Measurements from ENCODE around the gene ZSWIM4.

The ZSWIM4 gene

DNA sequence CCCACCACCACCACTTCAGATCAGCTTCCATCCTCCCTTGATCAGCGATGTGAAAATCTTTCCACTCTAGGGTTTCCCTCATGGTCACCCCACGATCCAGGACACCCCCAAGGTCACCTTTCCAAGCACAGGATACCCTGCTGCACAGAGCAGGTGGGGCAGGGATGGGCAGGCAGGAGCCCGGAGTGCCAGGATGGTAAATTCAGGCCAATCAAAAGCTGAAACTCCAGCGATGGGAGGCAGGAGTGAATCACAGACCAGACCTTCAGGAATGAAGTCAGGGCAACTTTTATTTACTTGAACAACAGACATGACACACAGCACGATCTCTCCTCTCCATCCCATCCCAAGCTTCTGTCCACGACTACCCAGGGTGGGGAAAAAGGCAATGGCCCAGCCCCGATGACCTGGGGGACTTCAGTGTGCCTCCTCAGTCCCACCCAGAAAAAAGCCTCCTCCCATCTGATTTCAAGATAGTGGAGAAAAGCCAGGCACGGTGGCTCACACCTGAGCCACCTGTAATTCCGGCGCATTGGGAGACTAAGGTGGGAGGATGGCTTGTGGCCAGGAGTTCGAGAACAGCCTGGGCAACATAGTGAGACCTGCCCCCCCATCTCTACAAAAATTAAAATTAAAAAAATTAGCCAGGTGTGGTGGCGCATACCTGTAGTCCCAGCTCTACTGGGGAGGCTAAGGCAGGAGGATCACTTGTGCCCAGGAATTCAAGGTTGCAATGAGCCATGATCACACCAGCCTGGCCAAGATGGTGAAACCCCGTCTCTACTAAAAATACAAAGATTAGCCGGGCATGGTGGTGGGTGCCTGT lies 39.2 kb downstream of the ZSWIM4 start:
- no peak for DNase-seq (ENCODE audit: low read depth in 2 of 2)

DNA sequence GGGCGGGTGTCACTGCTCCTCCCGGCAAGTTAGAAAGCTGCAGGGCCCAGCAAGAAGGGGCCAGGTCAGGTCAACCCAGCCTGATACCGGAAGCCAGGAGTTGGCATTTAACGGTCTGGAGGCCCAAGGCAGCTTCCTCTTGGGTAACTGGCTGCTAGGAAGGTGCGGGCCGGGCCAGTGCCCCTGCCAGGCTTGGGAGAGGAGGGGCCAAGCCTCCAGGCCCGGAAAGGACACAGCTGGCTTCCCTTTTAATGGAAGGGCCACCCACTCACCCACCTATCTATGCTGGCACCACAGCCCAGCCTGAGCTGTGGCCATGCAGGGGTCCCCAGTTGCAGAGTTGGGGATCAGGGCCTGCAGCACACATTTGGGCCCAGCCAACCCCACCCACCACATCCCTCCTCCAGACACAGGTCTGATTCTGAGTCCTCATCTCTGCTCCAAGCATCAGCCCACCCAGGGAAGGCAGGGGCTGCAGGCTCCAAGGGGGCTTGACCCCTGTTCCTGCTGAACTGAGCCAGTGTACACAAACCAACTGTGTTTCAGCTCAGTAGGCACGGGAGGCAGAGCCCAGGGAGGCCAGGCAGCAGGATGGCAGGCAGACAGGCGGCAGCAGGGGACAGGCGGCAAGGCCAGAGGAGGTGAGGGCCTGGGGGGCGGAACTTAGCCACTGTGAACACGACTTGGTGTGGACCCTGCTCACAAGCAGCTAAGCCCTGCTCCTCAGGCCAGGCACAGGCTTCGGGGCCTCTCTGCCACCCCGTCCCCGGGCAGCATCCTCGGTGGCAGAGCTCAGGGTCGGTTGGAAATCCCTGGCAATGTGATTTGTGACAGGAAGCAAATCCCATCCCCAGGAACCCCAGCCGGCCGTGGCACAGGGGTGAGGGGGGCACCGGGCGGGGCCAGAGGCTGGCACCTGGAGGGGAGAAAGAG lies 40.8 kb downstream of the ZSWIM4 start:
- DNase-seq (ENCODE audit: low read depth in 2 of 2): no peak

DNA sequence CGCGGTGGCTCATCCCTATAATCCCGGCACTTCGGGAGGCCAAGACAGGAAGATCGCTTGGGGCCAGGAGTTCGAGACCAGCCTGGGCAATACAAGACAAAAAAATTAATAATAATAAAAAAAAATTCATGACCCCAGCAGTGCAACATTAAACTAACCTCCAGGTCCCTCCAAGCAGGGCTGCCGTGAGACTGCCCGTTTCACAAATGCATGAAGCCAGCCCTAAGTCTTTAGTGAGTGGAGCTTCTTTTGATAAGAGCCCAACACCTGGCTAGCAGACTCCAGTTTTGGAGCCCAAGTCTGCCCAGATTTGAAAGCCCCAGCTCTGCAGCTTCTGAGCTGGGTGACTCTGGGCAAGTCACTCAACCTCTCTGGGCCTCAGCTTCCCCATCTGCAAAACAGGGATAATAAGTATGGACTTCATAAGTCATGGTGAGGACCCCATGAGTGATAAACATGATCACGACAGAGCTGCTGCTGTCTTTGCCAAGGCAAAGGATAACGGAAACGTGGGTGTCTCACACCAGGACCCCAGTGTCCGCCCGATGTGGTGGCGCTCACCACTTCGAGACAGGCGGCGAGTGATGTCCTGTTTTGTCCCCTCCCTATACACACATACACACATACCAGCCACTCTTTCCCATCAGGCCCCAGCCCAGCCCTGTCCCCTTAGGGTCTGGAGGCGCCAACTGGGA lies 43.3 kb downstream of the ZSWIM4 start:
- no peak for DNase-seq (ENCODE audit: low read depth in 2 of 2)

DNA sequence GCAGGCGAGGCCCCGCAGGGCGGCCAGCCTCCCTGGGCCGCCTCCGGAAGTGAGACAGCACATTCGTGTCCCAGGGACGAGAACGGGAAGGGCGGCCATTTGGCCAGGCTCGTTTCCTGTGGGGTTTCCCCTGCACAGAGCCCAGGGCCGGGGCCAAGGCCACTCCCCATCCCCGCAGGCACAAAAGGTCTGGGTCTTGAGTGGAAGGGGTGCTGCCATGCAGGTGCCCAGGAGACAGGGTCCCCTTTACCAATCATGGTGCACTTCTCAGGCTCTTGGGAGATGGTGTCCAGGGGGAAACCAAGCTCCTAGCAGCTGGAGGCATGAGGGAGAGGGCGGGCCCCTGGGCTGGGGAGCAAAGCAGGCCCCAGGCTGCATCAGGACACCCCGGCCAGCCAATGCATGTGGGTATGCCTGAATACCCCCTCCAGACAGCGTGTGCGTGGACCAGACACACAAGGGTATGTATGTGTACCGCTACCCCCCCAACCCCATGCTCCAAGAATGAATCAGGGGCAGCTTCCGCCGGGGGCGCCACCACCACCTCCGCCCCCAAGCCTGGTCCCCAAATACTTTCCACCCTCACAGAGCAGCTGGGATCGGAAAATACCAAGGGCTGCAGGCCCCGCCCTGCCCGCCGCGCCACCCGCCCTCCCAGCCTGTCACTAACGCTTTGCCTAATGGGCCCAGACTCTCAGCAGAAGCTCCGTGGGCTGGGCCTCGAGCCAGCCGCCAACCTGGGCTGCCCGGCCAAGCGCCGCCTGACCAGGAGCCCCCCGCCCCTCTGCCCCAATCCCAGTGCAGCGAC lies 44.1 kb downstream of the ZSWIM4 start:
- peak; percentile 83 to 84 for DNase-seq (ENCODE audit: low read depth in 2 of 2)

DNA sequence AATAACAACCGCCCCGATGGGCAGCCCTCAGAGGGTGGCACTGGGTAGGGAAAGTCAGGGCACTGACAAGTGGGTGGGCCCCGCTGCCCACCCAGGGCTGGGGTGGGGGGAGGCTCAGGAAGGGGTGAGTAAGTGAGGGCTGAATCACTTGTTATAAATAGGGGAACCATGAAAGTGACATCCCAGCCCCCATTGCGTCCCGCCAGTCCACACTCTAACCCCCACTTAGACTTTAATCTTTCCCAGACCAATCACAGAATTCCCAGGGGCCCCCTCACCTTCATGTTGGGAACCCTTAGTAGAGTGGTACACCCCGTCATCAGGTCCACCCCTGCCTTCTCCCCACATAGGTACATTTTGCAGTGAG lies 44.7 kb downstream of the ZSWIM4 start:
- DNase-seq (ENCODE audit: low read depth in 2 of 2): no peak

DNA sequence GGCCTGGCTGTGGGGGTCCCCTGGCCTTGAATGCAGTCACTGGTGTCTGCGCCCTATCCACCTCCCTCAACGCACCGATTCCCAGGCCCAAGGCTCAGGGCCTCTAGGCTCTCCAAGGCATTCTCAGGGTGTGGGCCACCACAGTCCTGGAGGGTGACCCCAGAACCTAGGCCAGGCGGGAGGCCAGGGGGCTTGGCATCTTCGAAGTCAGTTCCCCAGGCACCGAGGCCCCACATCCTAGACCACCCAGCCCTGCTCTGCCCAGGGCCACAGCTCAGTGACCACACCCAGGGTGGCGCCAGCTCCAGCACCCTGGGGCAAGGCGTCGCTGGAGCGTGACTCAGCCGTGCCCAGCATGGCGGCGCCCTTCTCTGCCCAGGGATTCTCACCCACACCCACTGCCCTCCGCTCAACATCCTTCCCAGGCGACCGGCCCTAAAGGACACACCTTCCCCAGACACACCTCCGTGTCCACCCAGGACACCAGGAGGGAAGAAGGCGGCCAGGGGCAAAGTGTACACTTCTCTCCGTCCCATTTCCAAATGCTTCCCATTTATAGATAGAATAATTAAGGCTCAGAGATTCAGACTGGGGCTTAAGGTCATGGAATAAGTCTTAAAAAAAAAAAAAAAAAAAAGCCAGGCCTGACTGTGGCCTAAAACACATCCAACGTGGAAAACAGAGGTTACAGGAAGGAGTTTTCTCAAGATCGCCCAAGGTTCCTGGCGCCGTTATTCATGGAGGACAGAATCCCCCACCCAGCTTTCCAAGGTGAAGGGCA lies 45.3 kb downstream of the ZSWIM4 start:
- DNase-seq (ENCODE audit: low read depth in 2 of 2): no peak

DNA sequence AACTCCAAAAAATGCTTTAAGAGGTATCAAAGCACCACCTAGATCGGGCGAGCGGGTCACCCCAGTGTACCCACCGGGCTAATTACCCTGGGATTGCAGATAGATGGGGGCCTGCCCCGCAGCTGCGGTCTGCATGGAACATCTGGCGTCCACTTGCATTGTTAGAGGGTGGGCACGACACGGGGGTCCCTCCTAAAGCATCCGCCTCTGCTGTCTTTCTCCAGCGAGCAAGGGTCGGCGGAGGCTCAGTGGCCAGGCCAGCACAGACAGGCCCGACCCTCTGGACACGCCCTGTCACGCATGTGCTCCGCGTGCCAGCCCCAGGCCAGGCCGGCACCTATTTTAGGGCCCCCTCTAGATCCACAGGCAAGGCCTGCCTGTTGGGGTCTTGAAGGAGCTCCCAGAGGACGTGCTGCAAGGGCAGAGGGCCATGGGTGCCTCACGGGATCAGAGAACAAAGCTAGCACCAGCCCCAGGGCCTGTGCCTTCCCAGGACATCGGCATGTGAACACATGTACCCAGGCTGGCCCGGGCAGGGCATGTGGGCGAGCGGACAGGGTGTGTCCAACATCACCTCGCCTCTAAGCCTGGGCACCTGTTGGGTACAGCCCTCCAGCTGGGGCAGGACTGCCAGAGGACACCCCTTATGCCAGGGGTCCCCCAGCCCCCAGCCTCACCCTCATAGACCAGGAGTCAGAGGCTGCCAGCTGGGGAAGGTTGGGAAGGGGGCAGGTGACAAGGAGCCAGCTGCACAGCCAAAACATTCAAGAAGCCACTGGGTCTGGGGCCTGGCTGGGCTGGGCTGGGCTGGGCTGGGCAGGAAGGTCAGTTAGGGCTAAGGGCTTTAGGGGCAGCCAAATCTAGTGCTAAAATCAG lies 46.1 kb downstream of the ZSWIM4 start:
- no peak for DNase-seq (ENCODE audit: low read depth in 2 of 2)

DNA sequence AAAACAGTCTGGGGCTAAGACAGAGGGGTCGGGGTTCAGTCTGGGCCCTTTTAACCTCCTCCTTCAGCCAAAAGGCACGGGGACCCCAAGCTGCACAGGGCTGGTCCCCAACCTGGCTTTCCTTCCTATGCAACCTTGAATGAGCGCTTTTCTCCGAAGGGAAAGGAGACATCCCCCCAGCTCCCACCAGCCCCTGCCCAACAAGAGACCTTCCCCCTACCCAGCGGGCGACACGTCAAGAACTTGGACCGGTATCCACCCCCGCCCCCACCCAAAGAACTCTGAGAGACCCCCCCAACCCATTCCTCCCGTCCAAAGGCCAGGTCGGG lies 46.7 kb downstream of the ZSWIM4 start:
- no peak for DNase-seq (ENCODE audit: low read depth in 2 of 2)

DNA sequence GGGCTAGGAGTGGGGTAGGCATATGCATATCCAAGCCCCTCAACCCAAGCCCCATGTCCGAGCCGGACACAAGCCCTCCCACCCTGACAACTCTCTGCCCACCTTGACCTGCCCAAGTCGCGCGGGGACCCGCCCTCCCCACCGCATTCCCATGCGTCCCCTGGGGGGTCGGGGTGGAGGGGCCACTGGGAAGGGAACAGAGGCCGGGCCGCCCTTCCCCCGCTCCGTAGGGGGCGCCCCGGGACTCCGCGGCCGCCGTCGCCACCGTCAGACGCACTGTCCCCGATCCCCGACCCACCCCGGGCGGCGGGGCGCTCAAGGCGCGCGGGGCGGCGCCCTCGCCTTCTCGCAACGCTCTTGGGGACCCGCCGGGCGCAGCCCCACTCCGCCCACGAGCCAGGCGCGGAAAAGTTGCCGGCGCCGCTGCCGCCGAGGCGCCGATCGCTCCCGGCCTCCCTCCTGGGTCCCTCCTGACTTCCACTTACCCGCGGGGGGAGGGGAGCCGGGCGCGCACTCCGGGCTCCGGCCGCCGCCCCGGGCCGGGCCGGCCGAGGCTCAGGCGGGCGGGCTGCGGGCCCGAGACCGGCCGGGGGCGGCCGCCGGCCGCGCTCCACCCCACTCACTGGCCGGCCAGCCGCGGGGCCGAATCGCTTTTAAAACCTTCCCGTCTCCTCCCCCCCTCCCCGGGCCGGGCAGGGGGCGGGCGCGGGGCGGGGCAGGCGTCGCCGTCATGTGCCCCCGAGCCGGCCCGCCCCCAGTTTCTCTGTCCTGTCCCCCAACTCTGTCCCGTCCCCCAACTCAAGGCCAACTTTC lies 47.3 kb downstream of the ZSWIM4 start:
- peak in 1 of 2 donors; percentile 60 for DNase-seq (ENCODE audit: low read depth in 2 of 2)

DNA sequence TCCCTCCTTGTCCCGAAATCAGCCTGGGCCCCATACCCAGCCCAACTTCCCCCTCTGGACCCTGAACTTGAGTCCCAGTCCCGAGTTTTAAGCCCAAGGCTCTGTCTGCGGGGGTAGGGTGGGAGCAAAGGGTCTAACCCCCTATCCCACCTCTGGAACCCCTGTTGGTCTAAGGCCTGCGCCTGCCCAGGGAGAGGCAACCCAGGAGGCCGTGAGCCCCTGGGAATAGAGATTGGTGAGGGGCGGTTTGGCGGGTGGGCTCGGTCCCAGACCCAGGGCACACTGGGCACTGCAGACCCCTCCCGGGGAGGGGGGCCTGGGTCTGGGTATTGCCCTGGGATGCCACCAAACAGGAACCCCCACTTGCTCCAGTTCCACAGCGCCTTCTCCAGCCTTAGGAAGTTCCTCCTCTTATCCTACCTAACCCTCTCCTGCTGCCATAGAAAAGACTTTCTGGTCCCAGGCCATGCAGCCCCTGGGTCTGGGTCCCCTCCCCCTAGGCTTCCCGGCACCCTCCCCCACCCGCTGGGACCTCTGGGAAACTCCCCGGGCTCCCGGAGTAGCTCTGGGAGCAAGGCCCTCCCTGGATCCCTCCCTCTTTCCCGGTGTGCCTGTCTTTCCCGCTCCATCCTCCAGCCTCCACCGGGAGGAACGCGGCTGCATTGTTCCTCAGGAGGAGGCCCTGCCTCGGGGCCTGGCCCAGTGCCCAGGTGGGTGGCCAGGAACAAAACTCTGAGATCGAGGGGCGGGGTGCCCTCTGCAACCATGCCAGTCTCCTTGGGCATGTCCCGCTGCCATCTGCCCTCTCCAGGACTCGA lies 48.1 kb downstream of the ZSWIM4 start:
- no peak for DNase-seq (ENCODE audit: low read depth in 2 of 2)

DNA sequence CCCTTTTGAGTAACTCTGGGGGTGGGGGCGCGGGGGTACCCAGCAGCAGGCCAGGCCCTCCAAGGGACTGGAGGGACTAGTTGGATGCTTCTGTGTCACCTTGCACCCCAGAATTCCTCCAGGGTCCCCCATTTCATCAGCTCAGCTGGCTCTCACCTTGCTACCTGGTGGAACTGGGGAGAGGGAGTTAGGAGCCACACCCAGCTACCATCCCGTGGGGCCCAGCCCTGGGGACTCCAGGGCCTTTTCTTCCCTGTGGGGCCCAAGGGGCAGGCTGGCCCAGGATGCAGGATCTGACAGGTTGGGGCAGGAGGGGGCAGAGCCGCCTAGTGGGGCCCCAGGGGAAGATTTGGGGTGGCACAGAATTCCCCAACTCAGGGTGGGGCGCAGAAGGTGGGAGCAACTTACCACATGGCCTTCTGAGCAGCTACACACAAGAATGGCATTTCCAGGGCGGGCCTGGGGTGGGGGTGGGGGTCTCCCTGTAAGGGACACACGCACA lies 48.9 kb downstream of the ZSWIM4 start:
- no peak for DNase-seq (ENCODE audit: low read depth in 2 of 2)

DNA sequence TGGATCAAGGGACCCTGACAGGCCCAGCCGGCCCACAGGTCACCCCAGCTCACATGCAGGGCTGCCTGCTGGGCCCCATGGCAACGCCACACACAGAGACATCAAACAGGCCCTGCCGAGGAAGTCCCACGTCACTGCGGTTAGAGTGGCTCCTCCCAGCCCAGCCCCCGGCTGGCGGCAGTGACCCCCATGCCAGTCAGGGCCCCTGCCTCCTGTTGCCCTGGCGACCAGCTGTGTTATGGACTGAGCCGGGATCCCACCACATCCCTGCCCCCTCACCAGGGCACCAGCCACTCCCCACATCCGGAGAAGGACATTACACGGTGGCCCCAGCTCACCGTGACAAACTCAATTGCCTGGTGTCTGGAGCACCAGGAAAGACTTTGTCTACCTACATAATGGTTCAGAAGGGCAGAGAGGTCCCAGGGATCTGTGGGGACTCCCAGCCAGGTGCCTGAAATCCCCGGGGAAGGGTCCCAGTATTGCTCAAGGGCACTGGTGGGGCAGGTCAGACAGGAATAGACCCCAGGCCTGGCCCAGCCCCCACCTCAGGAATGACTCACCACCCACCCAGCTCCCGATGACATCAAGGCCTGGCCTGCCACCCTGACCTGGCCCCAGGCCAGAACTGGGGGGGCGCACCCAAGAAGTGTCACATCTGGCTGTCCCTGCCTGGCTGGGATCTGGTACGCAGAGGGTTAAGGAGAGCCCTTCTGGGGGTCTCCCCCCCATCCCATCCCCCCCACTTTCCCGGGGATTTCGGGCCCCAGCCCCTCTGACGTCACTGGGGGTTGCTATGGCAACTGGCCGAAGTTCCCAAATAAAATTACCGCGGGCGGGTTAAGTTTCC lies 51.5 kb downstream of the ZSWIM4 start:
- peak; percentile 77 to 87 for DNase-seq (ENCODE audit: low read depth in 2 of 2)

DNA sequence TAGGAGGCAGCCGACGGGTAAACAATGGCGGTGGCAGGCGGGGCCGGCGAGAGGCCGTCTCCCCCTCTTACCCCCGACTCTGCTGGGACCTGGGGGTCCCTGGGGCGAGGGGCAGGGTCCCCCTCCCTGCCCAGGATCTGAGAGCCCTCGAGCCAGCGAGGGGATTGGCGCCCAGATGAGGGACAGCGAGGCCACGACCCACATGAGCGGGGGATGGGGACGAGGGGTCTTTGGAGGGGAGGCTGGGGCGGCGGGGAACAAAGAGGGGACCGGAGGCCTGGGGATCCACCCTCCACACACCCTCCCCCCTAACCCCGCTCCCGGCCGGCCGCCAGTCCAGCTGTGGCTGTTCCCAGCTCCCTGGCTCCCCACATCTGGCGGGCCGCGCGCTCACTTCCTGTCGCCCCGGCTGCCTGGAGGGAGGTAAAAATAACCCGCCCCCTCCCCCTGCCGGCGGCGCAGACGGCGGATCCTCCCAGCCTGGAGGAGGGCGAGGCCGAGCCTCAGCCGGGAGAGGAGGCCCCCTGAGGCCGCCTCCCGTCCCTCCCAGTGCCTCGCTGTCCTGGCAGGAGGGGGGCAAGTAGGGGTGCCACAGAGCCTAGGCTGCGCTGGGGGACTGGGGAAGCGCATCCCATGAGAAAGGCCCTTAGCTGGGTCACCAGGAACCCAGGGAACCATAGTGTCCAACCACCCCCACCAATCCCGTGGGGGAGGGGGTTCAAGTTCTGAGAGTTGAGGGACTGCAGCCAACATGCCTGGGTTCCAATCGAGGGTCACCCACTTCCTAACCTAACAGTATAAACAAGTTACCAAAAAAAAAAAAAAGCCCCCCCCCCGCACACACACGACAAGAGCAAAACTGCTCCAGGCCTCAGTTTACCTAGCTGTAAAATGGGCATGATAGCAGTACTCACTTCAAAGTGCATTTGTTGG lies 52.4 kb downstream of the ZSWIM4 start:
- DNase-seq (ENCODE audit: low read depth in 2 of 2): peak in 1 of 2 donors; percentile 65

DNA sequence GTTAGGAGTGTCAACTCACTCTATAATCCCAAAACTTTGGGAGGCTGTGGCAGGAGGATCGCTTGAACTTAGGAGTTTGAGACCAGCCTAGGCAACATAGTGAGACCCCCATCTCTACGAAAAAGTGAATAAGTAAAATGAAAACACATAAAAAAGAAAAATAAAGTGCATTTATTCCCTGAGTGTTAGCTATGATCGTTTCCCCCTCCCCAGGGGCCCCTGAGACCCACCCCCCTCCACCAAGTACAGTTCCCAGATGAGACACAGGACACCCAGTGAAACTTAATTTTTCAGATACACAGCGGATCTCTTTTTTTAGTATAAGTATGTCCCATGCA lies 53.1 kb downstream of the ZSWIM4 start:
- DNase-seq (ENCODE audit: low read depth in 2 of 2): no peak

DNA sequence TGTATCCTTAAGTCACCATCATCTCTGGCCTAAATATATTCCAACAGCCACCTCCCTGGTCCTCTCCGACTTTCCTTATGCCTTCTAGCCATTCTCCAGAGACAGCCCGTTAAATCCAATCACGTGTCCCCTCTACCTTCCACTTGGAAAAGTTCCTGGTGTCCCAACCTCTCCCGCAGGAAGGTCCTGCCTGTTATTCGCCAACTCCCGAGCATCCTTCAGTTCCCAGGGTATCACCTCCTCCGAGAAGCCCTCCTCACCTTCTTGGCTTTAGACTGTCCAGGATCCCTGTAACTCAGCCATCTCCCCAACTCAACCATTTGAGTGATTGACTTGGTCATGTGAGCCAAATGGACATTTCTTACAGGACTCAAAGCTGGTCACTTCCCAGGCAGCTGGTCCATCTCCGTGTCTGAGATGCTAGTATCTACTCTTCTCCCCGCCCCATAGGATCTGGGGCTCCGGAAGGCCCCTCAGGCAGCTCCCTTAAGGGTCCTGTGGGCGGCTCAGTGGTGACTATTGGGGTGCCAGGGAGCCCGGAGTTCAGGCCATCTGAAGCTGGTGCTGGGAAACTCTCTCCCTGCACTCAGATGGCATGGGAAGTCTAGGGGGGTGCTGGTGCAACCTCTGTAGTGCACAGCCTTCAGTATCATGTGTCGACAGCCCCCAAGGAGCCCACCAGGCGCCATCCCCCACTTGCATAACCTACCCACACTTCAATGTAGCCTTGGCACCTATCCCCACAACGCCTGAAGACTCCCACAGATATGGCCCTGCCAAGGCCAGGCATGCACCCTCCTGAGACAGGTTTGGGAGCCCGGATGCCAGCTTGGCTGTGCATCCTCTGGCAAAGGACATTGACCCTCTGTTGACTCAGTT lies 53.8 kb downstream of the ZSWIM4 start:
- DNase-seq (ENCODE audit: low read depth in 2 of 2): no peak

All from activated CD4-positive, alpha-beta T cell treated with anti-CD3 and anti-CD28 coated beads for 24 hours (primary cell).